Activated T-cell treated with anti-CD3 and anti-CD28 coated beads, Interleukin-2, amount 50 U/mL, for 1 hour (primary cell): ENCODE data around the gene C8G.

ENCODE experiments used
- DNase-seq: peaks from one replicate; pipeline ENCODE4 v3.0.0-alpha.2; 2020

The C8G gene

DNA sequence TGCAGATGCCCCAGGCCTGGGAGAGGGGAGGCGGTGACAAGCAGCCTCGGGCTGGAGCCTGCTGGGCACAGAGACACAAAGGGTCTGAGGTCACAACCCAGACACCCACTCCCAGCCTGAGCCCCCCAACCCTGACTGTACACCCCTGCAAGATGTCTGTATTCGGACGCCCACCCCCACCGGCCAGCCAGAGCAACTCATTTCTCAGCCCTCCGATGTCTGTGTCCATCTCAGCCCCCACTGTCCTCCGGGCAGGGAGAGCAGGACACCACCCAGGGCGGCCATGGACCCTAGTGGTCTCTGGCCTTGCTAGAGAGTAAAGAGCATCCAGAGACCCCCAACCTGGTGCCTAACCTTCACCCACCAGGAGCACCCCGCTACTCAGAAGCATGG, 10.9 kb downstream of the C8G start:
- DNase-seq, result no peak

DNA sequence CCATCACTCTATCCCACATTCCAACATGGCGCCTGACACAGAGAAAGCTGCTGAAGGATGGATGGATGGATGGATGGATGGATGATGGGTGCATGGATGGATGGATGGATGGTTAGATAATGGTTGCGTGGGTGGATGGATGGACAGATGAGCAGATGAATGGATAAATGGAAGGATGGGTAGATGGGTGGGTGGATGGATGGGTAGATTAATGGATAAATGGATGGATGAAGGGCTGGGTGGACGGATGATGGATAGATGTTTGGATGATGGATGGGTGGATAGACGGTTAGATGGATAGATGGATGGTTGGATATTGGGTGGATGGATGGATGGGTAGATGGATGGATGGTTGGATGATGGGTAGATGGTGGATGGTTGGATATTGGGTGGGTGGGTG, 11.6 kb downstream of the C8G start:
- DNase-seq, result no peak

DNA sequence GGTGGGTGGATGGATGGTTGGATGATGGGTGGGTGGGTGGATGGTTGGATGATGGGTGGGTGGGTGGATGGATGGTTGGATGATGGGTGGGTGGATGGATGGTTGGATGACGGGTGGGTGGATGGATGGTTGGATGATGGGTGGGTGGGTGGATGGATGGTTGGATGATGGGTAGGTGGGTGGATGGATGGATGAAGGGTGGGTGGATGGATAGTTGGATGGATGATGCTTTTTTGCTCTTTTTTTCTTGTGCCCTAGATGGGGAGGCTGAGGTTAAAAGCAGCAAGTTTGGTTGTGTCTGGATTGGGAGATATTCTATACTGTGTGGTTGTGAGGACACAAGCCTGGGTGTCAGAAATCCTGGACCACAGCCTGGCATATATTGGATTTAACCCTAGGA, 12.4 kb downstream of the C8G start:
- DNase-seq, result no peak

DNA sequence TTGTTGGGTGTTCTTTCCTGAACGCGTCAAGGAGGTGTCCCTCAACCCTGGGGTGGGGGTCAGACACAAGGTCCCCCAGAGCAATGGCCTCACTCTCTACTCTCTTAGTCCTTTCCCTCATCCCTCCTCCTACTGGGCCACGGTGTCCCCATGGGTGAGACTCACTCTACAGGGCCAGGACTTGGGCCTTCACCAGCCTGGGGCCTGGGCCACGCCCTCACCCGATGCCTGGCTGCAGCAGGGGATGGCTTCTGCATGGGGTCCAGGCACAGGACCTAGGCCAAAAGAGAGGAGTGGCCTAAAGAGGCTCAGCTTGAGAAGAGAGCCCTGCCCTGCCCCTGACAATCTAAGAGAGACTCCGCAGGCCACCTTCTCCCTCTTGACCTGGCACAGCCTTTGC, 12.9 kb downstream of the C8G start:
- DNase-seq, result no peak

DNA sequence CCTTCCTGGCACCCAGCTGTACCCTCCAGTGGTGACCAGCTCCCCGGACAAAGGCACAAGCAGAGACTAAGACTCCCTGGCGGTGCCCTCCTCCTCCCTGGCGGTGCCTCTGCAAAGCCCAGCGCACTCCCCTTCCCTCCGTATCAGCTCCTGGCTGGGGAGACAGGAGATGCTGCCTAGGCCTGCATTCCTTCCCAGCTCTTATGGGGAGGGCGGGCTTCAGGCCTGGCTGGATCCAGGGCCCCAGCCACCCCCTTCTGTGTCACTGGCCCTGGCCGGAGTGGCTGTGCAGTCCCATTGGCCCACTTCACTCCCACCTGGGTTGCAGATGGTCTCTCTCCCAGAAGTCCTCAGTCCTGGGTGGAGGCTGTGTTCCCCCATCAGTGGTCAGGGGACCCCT, 13.4 kb downstream of the C8G start:
- no peak for DNase-seq

DNA sequence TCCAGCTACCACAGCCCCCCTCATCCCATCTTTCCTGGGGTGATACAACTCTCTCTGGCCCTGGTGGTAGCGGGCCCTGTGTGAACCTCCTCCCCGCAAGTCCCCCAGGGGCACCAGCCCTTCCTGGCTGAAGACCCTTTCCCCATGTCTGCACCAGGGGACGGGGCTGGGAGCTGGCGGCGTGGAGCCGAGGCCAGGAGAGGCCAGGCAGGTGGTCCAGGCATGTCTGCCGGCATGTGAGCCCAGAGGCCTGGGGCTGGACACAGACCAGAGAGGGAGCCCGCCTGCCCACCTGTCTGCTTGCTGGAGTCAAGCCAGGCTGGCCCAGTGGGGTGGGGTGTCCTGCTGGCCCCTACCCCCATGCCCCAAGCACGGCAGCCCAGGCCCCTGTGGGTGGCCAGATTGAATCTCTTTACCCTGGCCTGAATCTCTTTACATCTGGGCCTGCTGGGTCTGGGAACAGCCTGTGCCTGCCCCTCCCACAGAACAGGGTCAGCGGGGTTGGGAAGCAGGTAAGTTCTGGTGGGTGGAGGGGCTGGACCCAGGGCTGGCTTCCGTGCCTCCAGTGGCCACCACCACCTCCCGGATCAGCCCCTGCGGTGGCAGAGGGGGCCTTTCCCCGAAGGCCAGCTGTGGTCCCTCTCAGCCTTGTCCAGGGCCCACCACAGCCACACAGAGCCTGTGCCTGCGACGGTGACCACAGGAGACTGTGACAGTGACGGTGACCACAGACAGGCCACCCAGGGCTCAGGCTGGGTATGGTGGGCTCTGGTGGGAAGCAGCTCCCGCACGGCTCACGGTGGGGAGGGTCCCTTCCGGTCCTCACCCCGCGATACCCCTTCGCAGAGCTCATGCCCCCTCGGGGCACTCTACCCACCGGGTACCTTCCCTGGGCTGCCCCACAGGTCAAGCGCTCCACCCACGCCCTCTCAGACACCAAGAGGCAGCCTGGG, 14.1 kb downstream of the C8G start:
- DNase-seq, result no peak

DNA sequence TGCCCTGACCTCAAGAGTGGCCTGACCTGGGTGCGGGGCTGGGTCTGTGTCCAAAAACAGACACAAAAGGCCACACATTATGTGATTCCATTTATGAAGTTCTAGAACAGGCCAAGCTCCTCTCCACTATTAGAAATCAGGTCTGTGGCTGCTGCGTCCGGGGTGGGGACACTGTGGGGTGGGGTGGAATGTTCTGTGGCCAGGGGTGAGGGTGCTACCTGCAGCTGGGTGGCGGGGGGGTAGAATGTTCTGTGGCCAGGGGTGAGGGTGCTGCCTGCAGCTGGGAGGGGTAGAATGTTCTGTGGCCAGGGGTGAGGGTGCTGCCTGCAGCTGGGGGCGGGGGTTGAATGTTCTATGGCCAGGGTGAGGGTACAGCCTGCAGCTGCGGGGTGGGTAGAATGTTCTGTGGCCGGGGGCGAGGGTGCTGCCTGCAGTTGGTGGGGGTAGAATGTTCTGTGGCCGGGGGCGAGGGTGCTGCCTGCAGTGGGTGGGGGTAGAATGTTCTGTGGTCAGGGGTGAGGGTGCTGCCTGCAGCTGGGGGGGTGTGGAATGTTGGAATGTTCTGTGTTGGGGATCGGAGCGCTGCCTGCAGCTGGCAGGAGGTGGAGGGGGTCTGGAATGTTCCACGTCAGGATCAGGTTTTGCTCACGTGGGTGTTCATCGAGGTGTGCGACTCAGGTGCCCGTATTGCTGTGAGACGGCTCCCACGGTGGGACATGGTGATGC, 15.3 kb downstream of the C8G start:
- DNase-seq, result no peak

DNA sequence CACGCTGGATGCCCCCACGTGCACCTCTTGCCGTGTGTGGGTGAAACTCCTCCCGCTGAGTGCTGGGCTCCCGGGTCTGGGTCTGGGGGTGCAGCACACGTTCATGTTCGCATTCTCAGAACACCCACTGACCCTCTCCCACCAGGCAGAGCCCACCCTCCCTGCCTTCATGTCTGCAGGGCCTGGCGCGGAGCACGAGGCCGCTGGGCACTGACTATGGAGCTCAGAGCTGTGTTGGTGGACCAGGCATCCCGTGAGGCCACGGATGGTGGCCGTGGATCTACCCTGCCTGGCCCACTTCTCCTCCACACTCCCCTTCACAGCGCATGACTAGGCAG, 15.9 kb downstream of the C8G start:
- DNase-seq, result no peak

DNA sequence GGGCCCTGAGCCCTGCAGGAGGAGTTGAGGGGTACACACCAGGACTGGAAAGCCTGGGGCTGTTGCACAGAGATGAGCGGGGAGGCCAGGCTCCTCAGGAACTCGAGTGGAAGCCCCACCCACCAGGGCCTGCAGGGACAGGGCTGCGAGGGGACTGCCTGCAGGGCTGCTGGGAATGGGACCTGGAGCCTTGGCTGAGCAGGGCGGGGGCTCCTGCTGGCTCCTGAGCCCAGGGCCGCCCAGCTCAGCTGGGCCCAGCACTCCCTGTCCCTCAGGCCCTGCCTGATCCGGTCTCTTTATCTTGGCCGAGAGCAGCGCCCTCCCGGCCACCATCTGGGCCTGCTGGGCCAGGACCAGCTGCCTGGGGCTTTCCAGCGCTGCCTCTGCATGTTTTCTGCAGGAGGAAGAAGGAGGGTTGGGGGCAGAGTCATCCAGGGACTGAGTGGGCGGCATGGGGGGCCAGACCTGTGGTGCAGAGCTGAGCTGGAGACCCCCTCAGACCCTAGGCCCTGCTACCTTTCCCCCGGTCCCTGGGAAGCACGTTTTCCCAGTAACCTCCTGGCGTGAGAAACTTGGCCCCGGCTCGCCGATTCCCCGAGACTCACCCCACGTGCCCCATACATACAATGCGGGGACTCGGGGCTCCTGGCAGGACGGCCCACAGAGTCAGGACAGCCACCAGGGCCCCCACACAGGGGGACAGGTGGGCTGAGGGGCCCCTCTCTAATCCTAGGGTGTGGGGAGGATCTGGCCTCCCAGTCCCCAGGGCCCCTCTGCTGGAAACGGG, 16.4 kb downstream of the C8G start:
- no peak for DNase-seq

DNA sequence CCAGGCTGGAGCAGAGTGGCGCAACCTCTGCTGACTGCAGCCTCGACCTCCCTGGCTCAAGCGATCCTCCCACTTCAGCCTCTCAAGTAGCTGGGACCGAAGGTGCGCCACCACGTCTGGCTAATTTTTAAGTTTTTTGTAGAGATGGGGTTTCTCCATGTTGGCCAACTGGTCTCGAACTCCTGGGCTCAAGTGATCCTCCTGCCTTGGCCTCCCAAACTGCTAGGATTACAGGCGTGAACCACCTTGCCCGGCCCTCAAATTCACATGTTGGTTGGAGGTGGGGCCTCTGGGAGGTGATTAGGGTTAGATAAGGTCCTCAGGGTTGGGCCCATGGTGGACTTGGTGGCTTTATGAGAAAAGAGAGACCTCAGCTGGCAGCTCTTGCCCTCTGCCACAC, 17.1 kb downstream of the C8G start:
- no peak for DNase-seq

DNA sequence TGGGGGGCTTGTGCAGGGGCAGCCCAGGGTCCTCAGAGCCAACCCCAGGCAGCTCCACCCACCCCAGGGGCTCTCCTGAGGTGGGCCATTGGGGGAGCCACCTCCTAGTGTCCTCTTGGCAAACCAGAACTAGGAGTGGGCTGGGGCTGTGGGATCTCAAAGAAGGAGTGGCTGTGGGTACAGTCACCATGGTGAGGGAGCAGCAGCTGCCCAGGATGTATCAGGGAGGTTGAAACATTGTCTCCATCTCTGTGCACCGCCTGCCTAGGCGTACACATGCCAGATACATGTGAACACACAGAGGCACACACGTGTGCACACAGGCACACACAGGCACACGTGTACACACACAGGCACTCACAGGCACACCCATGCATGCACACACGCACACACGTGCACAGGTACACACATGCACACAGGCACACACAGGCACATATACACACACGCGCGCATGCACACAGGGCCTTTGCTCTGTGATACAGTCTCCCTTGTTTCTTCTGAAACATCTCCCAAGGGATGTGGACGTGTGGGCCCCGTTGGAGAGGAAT, 17.7 kb downstream of the C8G start:
- DNase-seq, result no peak

DNA sequence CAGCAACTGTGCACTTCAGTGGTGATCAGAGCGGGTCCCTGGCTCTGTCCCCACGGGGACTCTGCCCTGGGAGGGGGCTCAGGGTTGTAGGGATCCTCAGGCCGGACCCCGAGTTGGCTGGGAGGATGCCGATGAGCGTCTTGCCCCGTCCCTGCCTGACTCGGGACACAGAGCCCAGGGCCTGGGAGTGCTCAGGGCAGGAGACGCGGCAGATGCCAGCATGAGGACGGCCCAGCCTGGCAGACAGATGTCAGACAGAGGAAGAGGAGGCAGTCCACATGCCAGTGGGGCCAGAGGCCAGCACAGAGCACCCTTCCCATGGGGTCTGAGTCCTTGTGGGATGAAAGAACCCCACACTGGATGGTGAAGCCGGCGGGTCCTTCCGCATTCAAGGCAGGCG, 18.3 kb downstream of the C8G start:
- DNase-seq, result no peak

DNA sequence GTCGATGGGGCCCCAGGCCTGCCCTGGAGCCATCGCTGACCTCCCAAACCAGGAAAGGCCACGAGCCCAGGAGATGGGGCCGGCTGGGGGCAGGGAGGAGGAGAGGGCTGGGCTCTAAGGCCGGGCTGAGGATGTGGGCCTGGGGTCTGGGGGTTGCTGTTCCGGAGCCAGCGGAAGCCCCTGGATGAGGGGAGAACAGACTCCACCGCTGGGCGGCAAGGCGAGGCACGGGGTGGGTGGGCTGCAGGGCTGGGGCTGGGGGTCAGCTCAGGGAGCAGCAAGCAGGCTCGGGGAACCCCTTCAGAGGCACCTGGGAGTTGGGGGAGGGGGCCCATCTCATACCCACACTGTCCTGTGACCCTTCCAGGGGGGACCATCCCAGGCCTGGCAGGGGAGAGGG, 18.7 kb downstream of the C8G start:
- no peak for DNase-seq

DNA sequence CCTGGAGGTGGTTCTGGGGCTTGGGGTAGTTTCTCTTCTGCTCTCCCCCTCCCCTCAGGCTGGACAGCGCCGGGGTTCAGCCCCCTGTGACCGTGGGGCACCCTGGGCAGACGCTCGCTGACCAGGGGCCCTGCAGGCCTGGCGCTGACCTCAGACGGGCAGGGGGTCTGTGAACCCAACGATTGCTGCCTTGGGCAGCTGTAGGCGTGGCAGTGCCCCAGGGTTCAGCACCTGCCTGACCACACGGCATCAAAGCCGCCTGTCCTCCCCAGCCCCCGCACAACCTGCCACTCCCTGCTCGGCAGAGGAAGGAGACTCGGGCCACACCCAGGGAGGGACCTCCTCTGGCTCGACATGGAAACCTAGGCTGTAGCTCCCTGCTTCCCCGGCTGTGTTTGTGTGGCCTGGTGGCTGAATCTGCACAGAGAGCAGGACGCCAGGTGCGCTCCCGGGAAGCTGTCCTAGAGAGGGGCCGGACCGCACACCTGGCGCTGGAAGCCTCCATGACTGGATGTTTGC, 19.2 kb downstream of the C8G start:
- no peak for DNase-seq

DNA sequence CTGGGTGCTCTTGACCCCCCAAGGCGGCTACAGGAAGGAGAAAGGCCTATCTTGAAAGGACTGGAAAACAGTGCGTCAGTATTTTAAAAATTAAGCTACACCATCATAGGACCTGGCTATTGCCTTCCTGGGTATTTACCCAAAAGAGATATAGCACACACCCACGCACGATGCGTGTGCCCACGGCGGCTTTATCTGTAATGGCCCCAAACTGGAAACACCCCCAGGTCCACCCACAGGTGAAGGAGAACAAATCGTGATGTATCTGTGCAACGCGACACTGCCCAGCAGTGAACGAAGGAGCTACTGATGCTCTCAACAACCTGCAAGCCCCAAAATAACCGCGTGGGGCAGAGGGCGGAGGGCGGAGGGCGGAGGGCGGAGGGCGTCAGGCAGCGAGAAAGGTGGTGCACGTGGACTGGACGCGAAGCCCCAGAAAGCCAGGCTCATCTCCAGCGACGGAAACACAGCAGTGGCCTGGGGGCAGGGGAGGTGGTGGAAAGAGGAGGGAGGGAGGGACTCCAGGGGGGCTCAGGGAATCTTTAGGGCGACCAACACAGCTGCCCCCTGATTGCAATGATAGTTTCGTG, 19.9 kb downstream of the C8G start:
- no peak for DNase-seq

DNA sequence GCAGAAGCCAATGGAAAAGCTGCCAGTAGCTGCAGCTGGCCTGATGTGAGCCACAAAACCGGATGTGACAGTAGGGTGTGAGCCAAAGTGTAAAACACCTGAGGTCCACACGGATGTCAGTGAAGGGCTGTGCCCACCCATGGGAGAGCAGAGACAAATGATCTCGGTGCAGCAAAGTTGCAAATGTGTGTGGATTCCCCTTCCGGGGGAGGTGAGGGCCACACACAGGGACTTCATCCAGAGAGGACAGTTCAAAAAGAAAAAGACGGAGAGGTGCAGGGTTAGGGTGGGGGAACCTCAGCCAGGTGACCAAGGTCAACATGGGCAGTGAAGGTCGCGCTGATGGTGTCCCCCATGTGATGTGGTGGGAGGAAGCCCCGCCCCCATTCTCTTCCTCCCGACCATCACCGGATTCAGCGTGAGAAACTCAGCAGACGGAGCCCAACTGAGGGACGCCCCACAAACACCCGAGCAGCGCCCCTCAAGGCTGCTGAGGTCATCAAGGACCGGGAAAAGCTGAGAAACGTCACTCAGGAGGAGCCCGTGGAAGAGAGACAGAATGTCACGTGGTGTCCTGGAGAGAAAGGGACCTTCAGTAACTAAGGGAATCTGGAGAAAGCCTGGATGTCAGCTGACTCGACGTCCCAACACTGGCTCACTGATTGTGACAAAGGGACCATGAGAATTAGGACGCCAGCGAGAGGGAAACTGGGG, 20.9 kb downstream of the C8G start:
- peak; percentile 39 for DNase-seq

DNA sequence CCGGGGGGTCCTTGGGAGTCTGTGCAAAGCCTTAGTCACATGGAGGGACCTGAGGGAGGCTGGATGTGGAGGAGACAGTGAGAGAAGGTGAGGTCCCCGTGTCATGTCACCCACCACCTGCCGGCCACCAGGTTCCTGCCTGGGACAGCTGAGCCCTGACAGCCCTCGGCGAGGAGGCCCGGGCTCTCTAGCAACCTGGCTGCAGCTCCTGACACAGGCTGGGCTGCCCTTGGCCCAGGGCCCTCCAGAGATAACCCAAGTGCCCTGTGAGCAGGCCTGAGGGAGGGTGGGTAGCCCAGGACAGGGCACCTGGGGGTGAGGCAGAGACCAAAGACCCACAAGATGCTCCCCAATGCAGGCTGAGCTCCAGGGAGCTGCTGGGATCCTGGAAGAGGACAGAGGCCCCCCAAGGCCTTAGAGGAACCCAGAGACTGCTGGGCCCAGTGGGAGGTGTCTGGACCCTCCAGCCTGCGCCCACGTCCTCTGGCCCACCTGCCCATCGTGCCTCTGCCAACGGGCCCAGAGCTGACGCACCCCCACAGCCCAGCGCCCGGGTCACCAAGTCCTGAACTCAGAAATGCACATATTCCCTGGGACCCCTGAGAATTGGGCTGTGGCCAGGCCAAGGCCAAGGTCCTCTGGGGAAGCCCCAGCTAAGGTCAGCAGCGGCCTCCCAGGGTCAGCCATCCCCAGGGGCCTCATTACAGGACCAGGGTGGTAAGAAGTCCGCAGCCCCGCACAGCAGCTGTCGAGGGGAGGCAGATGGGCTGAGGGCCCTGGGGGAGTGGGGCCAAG, 23.5 kb downstream of the C8G start:
- DNase-seq, result no peak

DNA sequence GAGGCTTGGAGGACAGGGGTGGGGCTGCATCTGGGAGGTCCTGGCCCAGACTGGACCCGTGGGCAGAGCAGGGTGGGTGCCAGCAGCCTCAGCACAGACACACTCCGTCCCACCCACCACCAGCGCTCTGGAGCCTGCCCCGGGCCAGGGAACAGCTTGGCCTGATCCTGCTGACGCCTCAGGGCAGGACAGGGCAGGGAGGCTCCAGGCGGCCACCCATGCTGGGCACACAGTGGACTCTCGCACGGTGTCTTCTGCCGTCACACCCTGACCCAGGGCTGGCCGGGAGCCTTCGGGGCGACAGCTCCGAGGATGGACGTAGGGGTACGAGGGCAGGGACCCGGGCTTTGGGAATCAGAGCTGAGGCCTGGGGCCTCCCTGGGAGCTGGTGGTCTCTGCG, 24.1 kb downstream of the C8G start:
- DNase-seq, result no peak

DNA sequence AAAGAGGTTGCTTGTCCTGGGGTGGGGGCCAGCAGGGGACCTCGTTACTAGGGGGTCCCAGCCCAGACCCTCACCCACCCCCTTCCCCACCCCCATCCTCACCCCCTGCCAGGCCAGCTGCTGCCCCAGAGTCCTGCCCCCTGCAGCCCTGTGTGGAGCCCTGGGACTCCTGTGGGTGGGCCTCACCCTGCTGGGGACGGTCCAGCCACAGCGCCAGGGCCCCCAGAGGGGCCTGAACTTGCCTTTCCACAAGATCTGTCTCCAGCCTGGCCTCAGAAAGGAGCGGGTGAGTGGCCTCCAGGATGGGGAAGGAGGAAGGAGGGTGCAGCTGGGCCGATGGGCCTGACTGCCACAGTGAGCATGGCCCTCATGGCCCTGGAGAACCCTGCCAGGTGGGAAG, 24.7 kb downstream of the C8G start:
- DNase-seq, result no peak

DNA sequence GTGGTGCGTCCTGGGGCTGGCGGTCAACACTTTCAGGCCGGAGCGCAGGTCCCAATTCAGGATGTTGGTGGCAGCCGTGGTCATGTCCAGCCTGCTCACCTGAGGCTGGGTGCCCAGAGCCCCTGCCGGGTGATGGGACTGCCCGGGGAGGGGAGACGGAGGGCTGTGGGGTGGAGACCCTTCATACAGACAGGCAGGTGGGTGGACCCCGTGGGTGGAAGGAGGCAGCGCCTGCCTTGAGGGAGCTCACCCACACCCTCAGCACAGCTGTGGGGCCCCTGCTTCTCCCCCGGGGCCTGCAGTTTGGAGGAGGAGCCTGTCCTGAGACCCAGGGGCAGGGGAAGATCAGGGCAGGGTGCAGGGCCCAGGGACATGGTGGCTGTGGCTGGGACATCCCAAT, 25.3 kb downstream of the C8G start:
- DNase-seq, result no peak

DNA sequence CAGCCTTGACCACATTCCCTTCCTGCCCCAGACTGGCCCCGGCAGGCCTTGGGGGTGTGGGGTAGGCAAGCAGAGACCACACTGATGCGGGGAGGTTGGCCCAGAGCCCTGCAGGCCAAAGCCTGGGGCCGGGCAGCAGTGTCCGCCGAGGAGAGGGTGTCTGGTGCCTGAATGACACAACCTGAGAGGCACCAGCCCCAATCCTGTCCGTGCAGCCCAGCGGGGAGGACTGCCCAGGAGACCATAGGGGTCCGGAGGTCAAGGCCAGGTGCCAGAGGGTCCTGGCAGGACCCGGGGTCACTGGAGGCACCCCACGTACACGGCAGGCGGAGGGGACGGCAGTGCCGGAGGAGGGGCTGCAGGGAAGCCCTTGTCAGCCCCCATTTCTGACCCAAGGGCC, 26.7 kb downstream of the C8G start:
- DNase-seq, result no peak
